Activated naive CD4-positive, alpha-beta T cell treated with anti-CD3 and anti-CD28 coated beads, Interleukin-2, amount 50 U/mL, for 24 hours (primary cell): ENCODE results near the gene USP6NL.
A peak's percentile ranks its signal among the peaks of the same experiment; 100 is the strongest.
"Not testable (repeated sequence)": the region's sequence is repeated elsewhere in the genome, so short reads cannot be mapped to it uniquely, and the experiment has no call there.

Experiments used
- H3K27ac Mint-ChIP-seq: one replicate; pipeline ENCODE4 v1.8.0; 2021; ENCODE audit warnings: mild to moderate bottlenecking, mixed read lengths
- H3K27me3 Mint-ChIP-seq: one replicate; pipeline ENCODE4 v1.8.0; 2021; ENCODE audit warnings: mixed read lengths
- H3K36me3 Mint-ChIP-seq: one replicate; pipeline ENCODE4 v1.8.0; 2021; ENCODE audit warnings: mixed read lengths
- H3K4me1 Mint-ChIP-seq: one replicate; pipeline ENCODE4 v1.8.0; 2021; ENCODE audit warnings: mixed read lengths
- H3K4me3 Mint-ChIP-seq: one replicate; pipeline ENCODE4 v1.8.0; 2021; ENCODE audit warnings: mild to moderate bottlenecking, mixed read lengths
- H3K9me3 Mint-ChIP-seq: one replicate; pipeline ENCODE4 v1.8.0; 2021; ENCODE audit warnings: mixed read lengths

USP6NL gene

GRCh38 chr10:11631291-11631690 is 19.8 kb upstream of the USP6NL start:
- Mint-ChIP-seq H3K4me3 (no peak overlapping the region), H3K36me3 (no peaks in the 10 kb centered on the region), H3K4me1 (peaks cover 16% of the 10 kb centered on the region), H3K27ac (no peak overlapping the region), H3K27me3 (no peaks in the 10 kb centered on the region), H3K9me3 (no peaks in the 10 kb centered on the region)

GRCh38 chr10:11629731-11630130 is 18.3 kb upstream of the USP6NL start:
- Mint-ChIP-seq H3K4me1 (peaks cover 16% of the 10 kb centered on the region), H3K4me3 (no peak overlapping the region), H3K27me3 (no peaks in the 10 kb centered on the region), H3K9me3 (no peaks in the 10 kb centered on the region), H3K27ac (no peak overlapping the region), H3K36me3 (no peaks in the 10 kb centered on the region)

GRCh38 chr10:11627941-11628340 is 16.5 kb upstream of the USP6NL start:
- not testable (repeated sequence) for H3K27me3 Mint-ChIP-seq, H3K27ac Mint-ChIP-seq, H3K4me3 Mint-ChIP-seq, H3K9me3 Mint-ChIP-seq, H3K36me3 Mint-ChIP-seq
- H3K4me1 Mint-ChIP-seq, result peaks cover 13% of the 10 kb centered on the region

- H3K36me3 Mint-ChIP-seq, result no peaks in the 10 kb centered on the region
- H3K9me3 Mint-ChIP-seq, result no peaks in the 10 kb centered on the region
- H3K4me1 Mint-ChIP-seq, result no peaks in the 10 kb centered on the region
- no peak overlapping the region for H3K4me3 Mint-ChIP-seq
- no peaks in the 10 kb centered on the region for H3K27me3 Mint-ChIP-seq
- no peak overlapping the region for H3K27ac Mint-ChIP-seq
Observed at GRCh38 chr10:11626071-11626470, 14.6 kb upstream of the USP6NL start.

GRCh38 chr10:11625019-11625735 is 13.7 kb upstream of the USP6NL start:
- Mint-ChIP-seq H3K9me3 (no peaks in the 10 kb centered on the region), H3K27me3 (no peaks in the 10 kb centered on the region), H3K4me1 (no peaks in the 10 kb centered on the region), H3K4me3 (no peak overlapping the region), H3K36me3 (no peaks in the 10 kb centered on the region), H3K27ac (no peak overlapping the region)

GRCh38 chr10:11617233-11617632 is 5.8 kb upstream of the USP6NL start:
- H3K36me3 Mint-ChIP-seq, result peaks cover 2% of the 10 kb centered on the region
- H3K27me3 Mint-ChIP-seq, result no peaks in the 10 kb centered on the region
- H3K9me3 Mint-ChIP-seq, result no peaks in the 10 kb centered on the region
- H3K27ac Mint-ChIP-seq, result no peak overlapping the region
- peaks cover 16% of the 10 kb centered on the region for H3K4me1 Mint-ChIP-seq
- H3K4me3 Mint-ChIP-seq, result no peak overlapping the region

- Mint-ChIP-seq H3K4me1 (peaks cover 20% of the 10 kb centered on the region), H3K4me3 (no peak overlapping the region), H3K36me3 (peaks cover 2% of the 10 kb centered on the region), H3K27me3 (no peaks in the 10 kb centered on the region), H3K9me3 (no peaks in the 10 kb centered on the region), H3K27ac (no peak overlapping the region)
Observed at GRCh38 chr10:11616021-11616420, 4.6 kb upstream of the USP6NL start.

GRCh38 chr10:11615396-11615795 is 3.9 kb upstream of the USP6NL start:
- Mint-ChIP-seq H3K27ac (no peak overlapping the region), H3K9me3 (no peaks in the 10 kb centered on the region), H3K36me3 (peaks cover 2% of the 10 kb centered on the region), H3K27me3 (no peaks in the 10 kb centered on the region), H3K4me3 (no peak overlapping the region), H3K4me1 (peaks cover 24% of the 10 kb centered on the region)

- H3K27ac Mint-ChIP-seq, result peak overlapping the region; percentile 92
- H3K36me3 Mint-ChIP-seq, result peaks cover 2% of the 10 kb centered on the region
- H3K27me3 Mint-ChIP-seq, result no peaks in the 10 kb centered on the region
- H3K9me3 Mint-ChIP-seq, result no peaks in the 10 kb centered on the region
- H3K4me1 Mint-ChIP-seq, result peaks cover 48% of the 10 kb centered on the region
- H3K4me3 Mint-ChIP-seq, result peak overlapping the region; percentile 90
Observed at GRCh38 chr10:11612021-11613001, 861 bp upstream of the USP6NL start.

GRCh38 chr10:11610826-11611247 is 613 bp downstream of the USP6NL start:
- Mint-ChIP-seq H3K36me3 (no peaks in the 10 kb centered on the region), H3K27ac (peak overlapping the region; percentile 76), H3K4me1 (peaks cover 59% of the 10 kb centered on the region), H3K9me3 (no peaks in the 10 kb centered on the region), H3K27me3 (no peaks in the 10 kb centered on the region), H3K4me3 (peak overlapping the region; percentile 90)

GRCh38 chr10:11610166-11610825 is 1.2 kb downstream of the USP6NL start:
- Mint-ChIP-seq H3K27ac (peak overlapping the region; percentile 76), H3K4me1 (peaks cover 64% of the 10 kb centered on the region), H3K9me3 (no peaks in the 10 kb centered on the region), H3K27me3 (no peaks in the 10 kb centered on the region), H3K4me3 (peak overlapping the region; percentile 90), H3K36me3 (no peaks in the 10 kb centered on the region)

- H3K27me3 Mint-ChIP-seq, result no peaks in the 10 kb centered on the region
- peak overlapping the region; percentile 53 for H3K4me3 Mint-ChIP-seq
- H3K36me3 Mint-ChIP-seq, result no peaks in the 10 kb centered on the region
- H3K9me3 Mint-ChIP-seq, result no peaks in the 10 kb centered on the region
- H3K4me1 Mint-ChIP-seq, result peaks cover 71% of the 10 kb centered on the region
- H3K27ac Mint-ChIP-seq, result no peak overlapping the region
Observed at GRCh38 chr10:11609492-11610093, 1.9 kb downstream of the USP6NL start.

GRCh38 chr10:11609052-11609451 is 2.4 kb downstream of the USP6NL start:
- no peak overlapping the region for H3K4me3 Mint-ChIP-seq
- H3K4me1 Mint-ChIP-seq, result peaks cover 71% of the 10 kb centered on the region
- H3K27ac Mint-ChIP-seq, result no peak overlapping the region
- H3K9me3 Mint-ChIP-seq, result no peaks in the 10 kb centered on the region
- no peaks in the 10 kb centered on the region for H3K36me3 Mint-ChIP-seq
- no peaks in the 10 kb centered on the region for H3K27me3 Mint-ChIP-seq

GRCh38 chr10:11608159-11609013 is 3.1 kb downstream of the USP6NL start:
- H3K4me3 Mint-ChIP-seq, result no peak overlapping the region
- no peaks in the 10 kb centered on the region for H3K27me3 Mint-ChIP-seq
- no peak overlapping the region for H3K27ac Mint-ChIP-seq
- H3K36me3 Mint-ChIP-seq, result no peaks in the 10 kb centered on the region
- H3K4me1 Mint-ChIP-seq, result peaks cover 72% of the 10 kb centered on the region
- H3K9me3 Mint-ChIP-seq, result no peaks in the 10 kb centered on the region
